T-helper 1 cell treated with Interleukin-12 subunit alpha and Interleukin-12 subunit beta and Interleukin-4 antibody, amounts not matched to agents 30 μg/mL and 1 μg/mL, for 36 hours (primary cell): ENCODE measurements around the gene SPAG5.

Source experiments
- H3K27ac Mint-ChIP-seq: one replicate; pipeline ENCODE4 v1.8.0; 2021; ENCODE audit warnings: mild to moderate bottlenecking, mixed read lengths
- H3K27me3 Mint-ChIP-seq: one replicate; pipeline ENCODE4 v1.8.0; 2021; ENCODE audit warnings: low read depth, mixed read lengths
- H3K36me3 Mint-ChIP-seq: one replicate; pipeline ENCODE4 v1.8.0; 2021; ENCODE audit warnings: low read depth, mixed read lengths
- H3K4me1 Mint-ChIP-seq: one replicate; pipeline ENCODE4 v1.8.0; 2021; ENCODE audit warnings: low read depth, mixed read lengths
- H3K4me3 Mint-ChIP-seq: one replicate; pipeline ENCODE4 v1.8.0; 2021; ENCODE audit warnings: mild to moderate bottlenecking, moderate library complexity, mixed read lengths
- H3K9me3 Mint-ChIP-seq: one replicate; pipeline ENCODE4 v1.8.0; 2021; ENCODE audit warnings: mixed read lengths

The SPAG5 gene

GRCh38 chr17:28549236-28550132 lies 49.3 kb downstream of the SPAG5 start:
- Mint-ChIP-seq H3K27ac (peak overlapping the region; percentile 98), H3K36me3 (peaks cover 33% of the 10 kb centered on the region), H3K27me3 (no peaks in the 10 kb centered on the region), H3K4me1 (peaks cover 51% of the 10 kb centered on the region), H3K4me3 (peak overlapping the region; percentile 94), H3K9me3 (no peaks in the 10 kb centered on the region)

- Mint-ChIP-seq H3K36me3 (peaks cover 28% of the 10 kb centered on the region), H3K4me1 (peaks cover 47% of the 10 kb centered on the region), H3K9me3 (no peaks in the 10 kb centered on the region), H3K27ac (peak overlapping the region; percentile 98), H3K4me3 (peak overlapping the region; percentile 94), H3K27me3 (no peaks in the 10 kb centered on the region)
Observed at GRCh38 chr17:28548417-28549130, 50.3 kb downstream of the SPAG5 start.

GRCh38 chr17:28547623-28548416 lies 51.0 kb downstream of the SPAG5 start:
- peak overlapping the region; percentile 80 for H3K4me3 Mint-ChIP-seq
- peak overlapping the region; percentile 98 for H3K27ac Mint-ChIP-seq
- H3K9me3 Mint-ChIP-seq, result no peaks in the 10 kb centered on the region
- H3K27me3 Mint-ChIP-seq, result no peaks in the 10 kb centered on the region
- peaks cover 43% of the 10 kb centered on the region for H3K4me1 Mint-ChIP-seq
- H3K36me3 Mint-ChIP-seq, result peaks cover 22% of the 10 kb centered on the region

GRCh38 chr17:28547096-28547622 lies 51.7 kb downstream of the SPAG5 start:
- H3K27me3 Mint-ChIP-seq, result no peaks in the 10 kb centered on the region
- H3K9me3 Mint-ChIP-seq, result no peaks in the 10 kb centered on the region
- H3K27ac Mint-ChIP-seq, result peak overlapping the region; percentile 98
- peak overlapping the region; percentile 23 for H3K4me3 Mint-ChIP-seq
- H3K4me1 Mint-ChIP-seq, result peaks cover 41% of the 10 kb centered on the region
- peaks cover 20% of the 10 kb centered on the region for H3K36me3 Mint-ChIP-seq

- H3K27me3 Mint-ChIP-seq, result no peaks in the 10 kb centered on the region
- no peaks in the 10 kb centered on the region for H3K9me3 Mint-ChIP-seq
- no peak overlapping the region for H3K4me3 Mint-ChIP-seq
- H3K36me3 Mint-ChIP-seq, result peaks cover 18% of the 10 kb centered on the region
- H3K27ac Mint-ChIP-seq, result peak overlapping the region; percentile 7
- peaks cover 33% of the 10 kb centered on the region for H3K4me1 Mint-ChIP-seq
Observed at GRCh38 chr17:28545787-28546415, 52.9 kb downstream of the SPAG5 start.

- Mint-ChIP-seq H3K27me3 (no peaks in the 10 kb centered on the region), H3K27ac (no peak overlapping the region), H3K9me3 (no peaks in the 10 kb centered on the region), H3K4me3 (no peak overlapping the region), H3K4me1 (peaks cover 25% of the 10 kb centered on the region), H3K36me3 (peaks cover 18% of the 10 kb centered on the region)
Observed at GRCh38 chr17:28545141-28545503, 53.7 kb downstream of the SPAG5 start.

GRCh38 chr17:28544402-28545140 lies 54.3 kb downstream of the SPAG5 start:
- H3K4me3 Mint-ChIP-seq, result no peak overlapping the region
- H3K27ac Mint-ChIP-seq, result no peak overlapping the region
- peaks cover 18% of the 10 kb centered on the region for H3K36me3 Mint-ChIP-seq
- H3K4me1 Mint-ChIP-seq, result peaks cover 21% of the 10 kb centered on the region
- no peaks in the 10 kb centered on the region for H3K9me3 Mint-ChIP-seq
- H3K27me3 Mint-ChIP-seq, result no peaks in the 10 kb centered on the region

- Mint-ChIP-seq H3K9me3 (no peaks in the 10 kb centered on the region), H3K36me3 (peaks cover 5% of the 10 kb centered on the region), H3K4me1 (peaks cover 2% of the 10 kb centered on the region), H3K4me3 (no peak overlapping the region), H3K27ac (no peak overlapping the region), H3K27me3 (no peaks in the 10 kb centered on the region)
Observed at GRCh38 chr17:28541439-28541838, 57.4 kb downstream of the SPAG5 start.

GRCh38 chr17:28540231-28540630 lies 58.6 kb downstream of the SPAG5 start:
- Mint-ChIP-seq H3K27me3 (no peaks in the 10 kb centered on the region), H3K27ac (no peak overlapping the region), H3K4me1 (no peaks in the 10 kb centered on the region), H3K4me3 (no peak overlapping the region), H3K9me3 (no peaks in the 10 kb centered on the region), H3K36me3 (peaks cover 1% of the 10 kb centered on the region)

GRCh38 chr17:28538296-28538895 lies 60.4 kb downstream of the SPAG5 start:
- Mint-ChIP-seq H3K27ac (no peak overlapping the region), H3K36me3 (no peaks in the 10 kb centered on the region), H3K4me3 (no peak overlapping the region), H3K9me3 (no peaks in the 10 kb centered on the region), H3K4me1 (no peaks in the 10 kb centered on the region), H3K27me3 (no peaks in the 10 kb centered on the region)

- Mint-ChIP-seq H3K27ac (no peak overlapping the region), H3K36me3 (no peaks in the 10 kb centered on the region), H3K27me3 (no peaks in the 10 kb centered on the region), H3K4me3 (no peak overlapping the region), H3K9me3 (no peaks in the 10 kb centered on the region), H3K4me1 (no peaks in the 10 kb centered on the region)
Observed at GRCh38 chr17:28537219-28537610, 61.6 kb downstream of the SPAG5 start.

GRCh38 chr17:28536532-28537218 lies 62.1 kb downstream of the SPAG5 start:
- no peaks in the 10 kb centered on the region for H3K36me3 Mint-ChIP-seq
- H3K4me1 Mint-ChIP-seq, result no peaks in the 10 kb centered on the region
- H3K27ac Mint-ChIP-seq, result no peak overlapping the region
- H3K9me3 Mint-ChIP-seq, result no peaks in the 10 kb centered on the region
- no peak overlapping the region for H3K4me3 Mint-ChIP-seq
- H3K27me3 Mint-ChIP-seq, result no peaks in the 10 kb centered on the region
